Loucy (cell line): ENCODE data around the gene TTC23.

Experiments
- CTCF ChIP-seq: fragments of 200-600 bp; sonication (generic); conservative IDR thresholded peaks from 2 replicates; pipeline ENCODE4 v1.5.1; 2014; ENCODE audit warnings: mild to moderate bottlenecking, antibody characterized with exemption, low read length
- EZH2phosphoT487 ChIP-seq: fragments of 200-600 bp; IDR thresholded peaks from 2 replicates; pipeline ENCODE4 v1.6.1; 2018; ENCODE audit warnings: antibody characterized with exemption, mild to moderate bottlenecking, moderate library complexity, borderline replicate concordance

DNA sequence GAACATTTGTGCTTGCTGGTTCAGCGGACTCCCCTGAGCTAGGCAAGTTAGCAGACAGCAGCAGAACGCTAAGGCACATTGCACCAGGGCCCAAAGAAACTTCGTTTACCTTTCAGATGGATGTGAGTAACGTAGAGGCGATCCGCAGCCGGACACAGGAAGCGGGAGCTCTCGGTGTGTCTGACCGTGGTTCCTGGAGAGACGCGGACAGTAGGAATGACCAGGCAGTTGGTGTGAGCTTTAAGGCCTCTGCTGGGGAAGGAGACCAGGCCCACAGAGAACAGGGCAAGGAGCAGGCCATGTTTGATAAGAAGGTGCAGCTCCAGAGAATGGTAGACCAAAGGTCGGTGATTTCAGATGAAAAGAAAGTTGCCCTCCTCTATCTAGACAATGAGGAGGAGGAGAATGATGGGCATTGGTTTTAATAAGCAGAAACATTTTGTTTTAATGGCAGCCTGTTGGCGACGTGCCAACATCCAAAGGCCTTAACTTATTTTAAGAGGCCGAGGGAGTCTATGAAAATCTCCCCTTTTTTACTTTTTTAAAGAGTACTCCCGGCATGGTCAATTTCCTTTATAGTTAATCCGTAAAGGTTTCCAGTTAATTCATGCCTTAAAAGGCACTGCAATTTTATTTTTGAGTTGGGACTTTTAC, 116.6 kb downstream of the TTC23 start:
- no peak for TF ChIP-seq CTCF
- no peak for TF ChIP-seq EZH2phosphoT487
